ENCODE results near the gene CIRBP.

- TF ChIP-seq ZNF274 (IDR thresholded peaks at IDR 0.05; ENCODE audit: low read depth, low read length): no peak
- no peak for TF ChIP-seq SUZ12 (IDR thresholded peaks at IDR 0.05; ENCODE audit: extremely low read depth, insufficient read depth, insufficient read length)
These were observed 36.5 kb upstream of the CIRBP start for GRCh38 chr19:1232652-1233072.
